DOHH2 (cell line): Measurements from ENCODE around the gene PBOV1.

Experiments used
- EZH2phosphoT487 ChIP-seq: fragments of 200-600 bp; sonication (generic); IDR thresholded peaks from 2 replicates; pipeline ENCODE4 v1.6.1; 2017; ENCODE audit warnings: borderline replicate concordance, mild to moderate bottlenecking, antibody characterized with exemption, low read length, moderate library complexity, mixed read lengths
- TF ChIP-seq, protein P1 (sequence below): fragments of 200-600 bp; sonication (generic); IDR thresholded peaks from one replicate; pipeline ENCODE4 v1.5.1; 2014; ENCODE audit warnings: antibody characterized with exemption, mild to moderate bottlenecking, low read depth, low read length; ENCODE audit not compliant: poor library complexity, severe bottlenecking

DNA sequence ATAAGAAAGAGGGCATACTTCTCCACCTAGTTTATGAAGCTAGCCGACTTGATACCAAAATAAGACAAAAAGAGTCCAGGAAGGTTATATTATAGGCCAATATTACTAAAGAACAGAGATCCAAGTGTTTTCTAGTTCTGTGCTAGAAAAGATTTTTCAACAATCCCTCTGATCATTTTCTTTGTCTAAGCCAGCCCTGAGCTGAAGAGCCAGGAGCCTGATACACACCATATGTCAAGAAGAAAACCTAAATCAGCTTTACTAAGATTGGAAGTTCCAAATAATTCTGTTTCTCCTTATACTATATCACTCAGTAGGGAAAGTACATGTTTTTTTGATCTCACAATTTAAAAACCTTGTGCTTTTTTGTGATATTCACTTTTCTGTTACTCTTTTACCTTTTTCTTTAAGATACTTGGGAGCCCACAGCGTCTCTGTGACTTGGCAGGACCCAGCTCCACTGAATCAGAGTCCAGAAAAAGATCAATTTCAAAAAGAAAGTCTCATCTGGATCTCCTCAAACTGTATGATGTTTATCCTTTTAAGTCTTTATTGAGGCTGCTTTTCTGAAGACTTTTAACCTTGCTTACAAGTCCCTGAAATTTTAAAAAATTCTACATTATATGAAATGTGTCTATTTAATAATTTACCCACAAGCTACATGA, 43.0 kb upstream of the PBOV1 start:
- TF ChIP-seq, protein P1, sequence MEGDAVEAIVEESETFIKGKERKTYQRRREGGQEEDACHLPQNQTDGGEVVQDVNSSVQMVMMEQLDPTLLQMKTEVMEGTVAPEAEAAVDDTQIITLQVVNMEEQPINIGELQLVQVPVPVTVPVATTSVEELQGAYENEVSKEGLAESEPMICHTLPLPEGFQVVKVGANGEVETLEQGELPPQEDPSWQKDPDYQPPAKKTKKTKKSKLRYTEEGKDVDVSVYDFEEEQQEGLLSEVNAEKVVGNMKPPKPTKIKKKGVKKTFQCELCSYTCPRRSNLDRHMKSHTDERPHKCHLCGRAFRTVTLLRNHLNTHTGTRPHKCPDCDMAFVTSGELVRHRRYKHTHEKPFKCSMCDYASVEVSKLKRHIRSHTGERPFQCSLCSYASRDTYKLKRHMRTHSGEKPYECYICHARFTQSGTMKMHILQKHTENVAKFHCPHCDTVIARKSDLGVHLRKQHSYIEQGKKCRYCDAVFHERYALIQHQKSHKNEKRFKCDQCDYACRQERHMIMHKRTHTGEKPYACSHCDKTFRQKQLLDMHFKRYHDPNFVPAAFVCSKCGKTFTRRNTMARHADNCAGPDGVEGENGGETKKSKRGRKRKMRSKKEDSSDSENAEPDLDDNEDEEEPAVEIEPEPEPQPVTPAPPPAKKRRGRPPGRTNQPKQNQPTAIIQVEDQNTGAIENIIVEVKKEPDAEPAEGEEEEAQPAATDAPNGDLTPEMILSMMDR, result no peak
- no peak for TF ChIP-seq EZH2phosphoT487
